ENCODE data around the gene ACSM5.

ACSM5 gene

DNA sequence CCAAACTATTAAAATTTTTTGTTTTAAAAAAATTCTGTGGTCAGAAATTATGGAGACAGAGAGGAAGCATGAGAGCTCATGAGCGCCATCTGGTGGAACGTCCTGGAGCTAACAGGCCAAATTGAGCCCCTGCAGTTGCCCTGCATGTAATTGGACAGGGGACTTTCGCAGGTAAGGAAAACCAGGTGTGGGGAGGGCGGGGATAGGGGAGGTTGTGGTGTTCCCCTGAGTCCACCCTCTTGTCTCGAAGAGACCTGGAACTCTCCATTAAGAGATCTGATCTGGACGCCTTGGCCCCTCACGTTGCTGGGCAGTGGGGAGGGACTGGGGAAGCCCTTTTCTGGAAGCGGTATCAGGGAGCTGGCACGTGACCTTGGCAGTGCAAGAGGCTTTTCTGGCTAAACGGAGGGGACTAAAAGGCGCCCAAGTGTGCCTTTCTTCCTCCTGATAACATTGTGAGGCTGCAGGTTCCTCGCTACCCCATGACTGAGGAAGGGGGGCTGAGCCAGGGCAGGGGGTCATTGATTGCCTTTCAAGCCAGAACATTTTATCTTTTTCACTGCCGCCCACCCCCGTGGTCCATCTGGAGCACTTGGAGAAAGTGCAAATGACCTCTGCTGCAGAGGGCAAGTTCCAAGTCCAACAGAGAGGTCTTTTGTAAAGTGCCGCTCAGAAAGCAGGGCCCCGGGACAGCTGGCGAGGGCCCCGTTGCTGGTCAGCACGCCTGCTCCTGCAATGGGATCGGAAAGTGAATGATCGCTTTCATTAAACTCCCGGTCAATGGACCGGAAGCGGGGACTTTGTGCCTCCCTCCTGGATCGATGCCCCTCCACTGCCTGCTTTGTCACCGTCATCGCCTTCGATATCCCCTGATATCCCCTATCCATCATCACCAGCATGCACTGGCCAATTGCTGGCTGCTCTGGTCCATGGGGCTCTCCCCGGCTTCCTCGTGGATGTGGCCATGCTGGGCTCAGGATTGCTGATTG is 23.2 kb upstream of the ACSM5 start (continued):
- TF ChIP-seq RARB (CRISPR knock-in tag; IDR thresholded peaks at IDR 0.05) (no peak), ESRRG (CRISPR knock-in tag; IDR thresholded peaks at IDR 0.05) (no peak)

GRCh38 chr16:20387978-20388377 is 21.4 kb upstream of the ACSM5 start:
- no peak for ATAC-seq
- TF ChIP-seq ISL1 (CRISPR knock-in tag; IDR thresholded peaks at IDR 0.05) = no peak
- TF ChIP-seq BACH2 (CRISPR knock-in tag; IDR thresholded peaks at IDR 0.05; ENCODE audit: borderline replicate concordance) = no peak
- TF ChIP-seq CREB5 (CRISPR knock-in tag; IDR thresholded peaks at IDR 0.05; ENCODE audit: low read depth) = no peak
- no peak for TF ChIP-seq GLIS3 (CRISPR knock-in tag; IDR thresholded peaks at IDR 0.05)

DNA sequence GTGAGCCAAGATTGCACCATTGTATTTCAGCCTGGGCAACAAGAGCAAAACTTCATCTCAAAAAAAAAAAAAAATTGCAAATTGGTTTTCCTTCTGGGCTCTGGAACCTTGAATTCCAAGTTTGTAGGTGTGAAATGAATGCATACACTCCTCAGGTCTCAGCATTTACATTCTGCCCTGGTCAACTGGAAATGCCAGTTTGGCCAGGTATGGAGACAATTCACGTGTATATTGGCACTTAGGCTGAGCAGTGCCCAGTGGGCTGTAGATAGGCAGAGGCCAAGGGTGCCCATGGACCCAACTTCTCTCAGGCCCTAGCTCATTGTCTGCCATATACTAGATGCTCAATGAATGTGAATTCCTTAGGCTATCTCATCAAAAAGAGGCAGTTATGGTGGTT is 20.5 kb upstream of the ACSM5 start:
- ATAC-seq = no peak
- TF ChIP-seq ZNF8 (CRISPR knock-in tag; IDR thresholded peaks at IDR 0.05) = no peak
- no peak for TF ChIP-seq OSR1 (CRISPR knock-in tag; IDR thresholded peaks at IDR 0.05)
- no peak for TF ChIP-seq CSRNP3 (CRISPR knock-in tag; IDR thresholded peaks at IDR 0.05)
- TF ChIP-seq, protein P1, sequence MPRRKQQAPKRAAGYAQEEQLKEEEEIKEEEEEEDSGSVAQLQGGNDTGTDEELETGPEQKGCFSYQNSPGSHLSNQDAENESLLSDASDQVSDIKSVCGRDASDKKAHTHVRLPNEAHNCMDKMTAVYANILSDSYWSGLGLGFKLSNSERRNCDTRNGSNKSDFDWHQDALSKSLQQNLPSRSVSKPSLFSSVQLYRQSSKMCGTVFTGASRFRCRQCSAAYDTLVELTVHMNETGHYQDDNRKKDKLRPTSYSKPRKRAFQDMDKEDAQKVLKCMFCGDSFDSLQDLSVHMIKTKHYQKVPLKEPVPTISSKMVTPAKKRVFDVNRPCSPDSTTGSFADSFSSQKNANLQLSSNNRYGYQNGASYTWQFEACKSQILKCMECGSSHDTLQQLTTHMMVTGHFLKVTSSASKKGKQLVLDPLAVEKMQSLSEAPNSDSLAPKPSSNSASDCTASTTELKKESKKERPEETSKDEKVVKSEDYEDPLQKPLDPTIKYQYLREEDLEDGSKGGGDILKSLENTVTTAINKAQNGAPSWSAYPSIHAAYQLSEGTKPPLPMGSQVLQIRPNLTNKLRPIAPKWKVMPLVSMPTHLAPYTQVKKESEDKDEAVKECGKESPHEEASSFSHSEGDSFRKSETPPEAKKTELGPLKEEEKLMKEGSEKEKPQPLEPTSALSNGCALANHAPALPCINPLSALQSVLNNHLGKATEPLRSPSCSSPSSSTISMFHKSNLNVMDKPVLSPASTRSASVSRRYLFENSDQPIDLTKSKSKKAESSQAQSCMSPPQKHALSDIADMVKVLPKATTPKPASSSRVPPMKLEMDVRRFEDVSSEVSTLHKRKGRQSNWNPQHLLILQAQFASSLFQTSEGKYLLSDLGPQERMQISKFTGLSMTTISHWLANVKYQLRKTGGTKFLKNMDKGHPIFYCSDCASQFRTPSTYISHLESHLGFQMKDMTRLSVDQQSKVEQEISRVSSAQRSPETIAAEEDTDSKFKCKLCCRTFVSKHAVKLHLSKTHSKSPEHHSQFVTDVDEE (CRISPR knock-in tag; IDR thresholded peaks at IDR 0.05) = no peak
- no peak for TF ChIP-seq ZNF70 (CRISPR knock-in tag; IDR thresholded peaks at IDR 0.05)
- no peak for TF ChIP-seq ZFP3 (CRISPR knock-in tag; IDR thresholded peaks at IDR 0.05)
- no peak for TF ChIP-seq SNAI2 (CRISPR knock-in tag; IDR thresholded peaks at IDR 0.05)
- TF ChIP-seq PATZ1 (CRISPR knock-in tag; IDR thresholded peaks at IDR 0.05; ENCODE audit: borderline replicate concordance) = no peak
- no peak for TF ChIP-seq ESRRG (CRISPR knock-in tag; IDR thresholded peaks at IDR 0.05)
- TF ChIP-seq BACH2 (CRISPR knock-in tag; IDR thresholded peaks at IDR 0.05; ENCODE audit: borderline replicate concordance) = no peak
- no peak for TF ChIP-seq ISL1 (CRISPR knock-in tag; IDR thresholded peaks at IDR 0.05)
- TF ChIP-seq CREB5 (CRISPR knock-in tag; IDR thresholded peaks at IDR 0.05; ENCODE audit: low read depth) = no peak
- no peak for TF ChIP-seq TOX (CRISPR knock-in tag; IDR thresholded peaks at IDR 0.05; ENCODE audit: borderline replicate concordance)
- TF ChIP-seq ZNF565 (CRISPR knock-in tag; conservative IDR thresholded peaks at IDR 0.05; ENCODE audit: low read depth) = no peak
- TF ChIP-seq, protein P2, sequence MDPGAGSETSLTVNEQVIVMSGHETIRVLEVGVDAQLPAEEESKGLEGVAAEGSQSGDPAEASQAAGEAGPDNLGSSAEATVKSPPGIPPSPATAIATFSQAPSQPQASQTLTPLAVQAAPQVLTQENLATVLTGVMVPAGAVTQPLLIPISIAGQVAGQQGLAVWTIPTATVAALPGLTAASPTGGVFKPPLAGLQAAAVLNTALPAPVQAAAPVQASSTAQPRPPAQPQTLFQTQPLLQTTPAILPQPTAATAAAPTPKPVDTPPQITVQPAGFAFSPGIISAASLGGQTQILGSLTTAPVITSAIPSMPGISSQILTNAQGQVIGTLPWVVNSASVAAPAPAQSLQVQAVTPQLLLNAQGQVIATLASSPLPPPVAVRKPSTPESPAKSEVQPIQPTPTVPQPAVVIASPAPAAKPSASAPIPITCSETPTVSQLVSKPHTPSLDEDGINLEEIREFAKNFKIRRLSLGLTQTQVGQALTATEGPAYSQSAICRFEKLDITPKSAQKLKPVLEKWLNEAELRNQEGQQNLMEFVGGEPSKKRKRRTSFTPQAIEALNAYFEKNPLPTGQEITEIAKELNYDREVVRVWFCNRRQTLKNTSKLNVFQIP (CRISPR knock-in tag; IDR thresholded peaks at IDR 0.05; ENCODE audit: borderline replicate concordance, low read depth) = no peak
- TF ChIP-seq ZFP30 (CRISPR knock-in tag; IDR thresholded peaks at IDR 0.05) = no peak
- no peak for TF ChIP-seq GLIS3 (CRISPR knock-in tag; IDR thresholded peaks at IDR 0.05)
- no peak for TF ChIP-seq PPARA (CRISPR knock-in tag; IDR thresholded peaks at IDR 0.05; ENCODE audit: borderline replicate concordance)
- TF ChIP-seq ZC3H10 (CRISPR knock-in tag; IDR thresholded peaks at IDR 0.05) = no peak
- no peak for TF ChIP-seq ARNTL (CRISPR knock-in tag; IDR thresholded peaks at IDR 0.05; ENCODE audit: borderline replicate concordance, low read depth)

Data from SK-N-SH treated with all-trans-retinoic acid at 6 μM for 48 hours (cell line).